H1 (cell line): ENCODE results near the gene ADCY1. TPM values are rescaled to one million over a fixed set of nuclear protein-coding genes. Genes with fewer than 3 reads are reported as not detected.

Experiments used
- CTCF ChIA-PET: fragments of 300-600 bp; sonication (Branson Sonifier 250); formaldehyde crosslinking; loops from one replicate; lab custom pipeline; 2021; ENCODE audit not compliant: partially characterized antibody; lab: Charles Lee
- POLR2A ChIA-PET: fragments of 300-600 bp; sonication (Branson Sonifier 250); formaldehyde crosslinking; loops from one replicate; lab custom pipeline; 2021; ENCODE audit warnings: inconsistent platforms; ENCODE audit not compliant: partially characterized antibody; lab: Charles Lee
- DNase-seq, 2 experiments: peaks; one replicate each; pipeline versions ENCODE4 v3.0.0 to v3.0.0-alpha.2; 2010 to 2022; ENCODE audit warnings: low spot score in 2 of 2, low read depth in 1 of 2, mixed read lengths in 1 of 2
- FAIRE-seq: peaks from 2 replicates; lab custom pipeline; 2011; peaks lifted over from hg19 to GRCh38; lab: Jason Lieb, UNC
- H2AFZ ChIP-seq: 2 replicates; pipeline ENCODE4 v1.8.1; 2012; ENCODE audit warnings: low read length, inconsistent platforms
- H2AK5ac ChIP-seq: 2 replicates; pipeline ENCODE4 v1.6.1; 2013; ENCODE audit warnings: low read depth, low read length
- H2BK120ac ChIP-seq: replicated peaks from 2 replicates; pipeline ENCODE3; 2013; ENCODE audit warnings: low read depth, low read length, inconsistent platforms
- H2BK12ac ChIP-seq: 2 replicates; pipeline ENCODE4 v1.6.1; 2013; ENCODE audit warnings: low read depth, low read length
- H2BK15ac ChIP-seq: 2 replicates; pipeline ENCODE4 v1.6.1; 2013; ENCODE audit warnings: low read length
- H2BK20ac ChIP-seq: 2 replicates; pipeline ENCODE4 v1.6.1; 2013; ENCODE audit warnings: low read length
- H2BK5ac ChIP-seq: 2 replicates; pipeline ENCODE4 v1.6.1; 2013; ENCODE audit warnings: low read depth, low read length
- H3K14ac ChIP-seq: 2 replicates; pipeline ENCODE4 v1.6.1; 2013; ENCODE audit warnings: inconsistent platforms; ENCODE audit not compliant: insufficient read length
- H3K18ac ChIP-seq: 2 replicates; pipeline ENCODE4 v1.6.1; 2013; ENCODE audit warnings: low read length; ENCODE audit errors: extremely low read depth
- H3K23ac ChIP-seq: 2 replicates; pipeline ENCODE4 v1.6.1; 2013; ENCODE audit warnings: inconsistent platforms; ENCODE audit not compliant: insufficient read length
- H3K23me2 ChIP-seq: 2 replicates; pipeline ENCODE4 v1.6.1; 2013; ENCODE audit warnings: low read depth, low read length
- H3K27ac ChIP-seq: 2 replicates; pipeline ENCODE4 v1.6.1; 2011; ENCODE audit warnings: low read depth, low read length, inconsistent platforms
- H3K27me3 ChIP-seq, 4 experiments: replicated peaks in 1 of 4; 1 replicate in 1 of 4; 2 replicates in 3 of 4; pipeline versions ENCODE4 v1.6.1 to v1.8.1; 2011 to 2013; ENCODE audit warnings: low read length in 3 of 4, mild to moderate bottlenecking in 3 of 4, inconsistent platforms in 2 of 4, mixed read lengths in 2 of 4, moderate library complexity in 1 of 4; ENCODE audit not compliant: control insufficient read depth in 3 of 4, insufficient read depth in 3 of 4; ENCODE audit errors: extremely low read depth in 1 of 4
- H3K36me3 ChIP-seq, 4 experiments: 2 replicates each; pipeline versions ENCODE4 v1.6.1 to v1.8.1; 2011 to 2013; ENCODE audit warnings: mild to moderate bottlenecking in 4 of 4, low read length in 3 of 4, moderate library complexity in 2 of 4, control low read depth in 1 of 4, inconsistent platforms in 1 of 4; ENCODE audit not compliant: insufficient read depth in 4 of 4, control insufficient read depth in 2 of 4
- H3K4ac ChIP-seq: replicated peaks from 2 replicates; pipeline ENCODE3; 2013; ENCODE audit warnings: low read length, low read depth, mixed read lengths, inconsistent platforms; ENCODE audit not compliant: insufficient read length
- H3K4me1 ChIP-seq, 4 experiments: replicated peaks in 1 of 4; 1 replicate in 1 of 4; 2 replicates in 3 of 4; pipeline versions ENCODE4 v1.6.1 to v1.8.1; 2011 to 2013; ENCODE audit warnings: low read length in 3 of 4, inconsistent platforms in 2 of 4, mixed read lengths in 1 of 4; ENCODE audit not compliant: insufficient read depth in 4 of 4, control insufficient read depth in 3 of 4
- H3K4me2 ChIP-seq, 2 experiments: 2 replicates each; pipeline versions ENCODE4 v1.6.1 to v1.8.1; 2011 to 2013; ENCODE audit warnings: low read depth in 2 of 2, low read length in 2 of 2, control low read depth in 1 of 2, inconsistent platforms in 1 of 2, mild to moderate bottlenecking in 1 of 2; ENCODE audit not compliant: insufficient read depth in 1 of 2
- H3K4me3 ChIP-seq, 4 experiments: fragments of 200-600, 300-600 bp in 1 of 4; sonication (generic), shearing (Covaris generic), sonication (Bioruptor Twin) in 1 of 4; 2 replicates each; pipeline versions ENCODE4 v1.5.1 to v1.8.1; 2011 to 2016; ENCODE audit warnings: low read length in 4 of 4, low read depth in 3 of 4, control low read depth in 2 of 4, inconsistent platforms in 2 of 4, mild to moderate bottlenecking in 2 of 4, mixed read lengths in 1 of 4, moderate library complexity in 1 of 4; ENCODE audit not compliant: insufficient read depth in 2 of 4; ENCODE audit errors: extremely low read depth in 1 of 4
- H3K56ac ChIP-seq: replicated peaks from 2 replicates; pipeline ENCODE3; 2013; ENCODE audit warnings: low read depth, mild to moderate bottlenecking, mixed read lengths, low read length, inconsistent platforms; ENCODE audit not compliant: insufficient read length
- H3K79me1 ChIP-seq: 2 replicates; pipeline ENCODE4 v1.6.1; 2013; ENCODE audit warnings: low read depth, low read length, control low read depth
- H3K79me2 ChIP-seq, 2 experiments: 2 replicates each; pipeline versions ENCODE4 v1.6.1 to v1.8.1; 2012 to 2013; ENCODE audit warnings: low read length in 2 of 2, mild to moderate bottlenecking in 2 of 2, inconsistent platforms in 1 of 2; ENCODE audit not compliant: insufficient read depth in 2 of 2, control insufficient read depth in 1 of 2
- H3K9ac ChIP-seq, 4 experiments: replicated peaks in 1 of 4; 1 replicate in 1 of 4; 2 replicates in 3 of 4; pipeline versions ENCODE4 v1.6.1 to v1.8.1; 2011 to 2013; ENCODE audit warnings: low read depth in 3 of 4, low read length in 3 of 4, control low read depth in 2 of 4, mild to moderate bottlenecking in 2 of 4, moderate library complexity in 2 of 4, inconsistent platforms in 1 of 4; ENCODE audit errors: extremely low read depth in 1 of 4
- H3K9me3 ChIP-seq, 2 experiments: 2 replicates each; pipeline versions ENCODE4 v1.6.1 to v1.8.1; 2012 to 2013; ENCODE audit warnings: mild to moderate bottlenecking in 2 of 2, moderate library complexity in 2 of 2, control low read depth in 1 of 2, inconsistent platforms in 1 of 2, low read depth in 1 of 2, low read length in 1 of 2, mixed read lengths in 1 of 2; ENCODE audit not compliant: insufficient read depth in 2 of 2
- H4K20me1 ChIP-seq, 2 experiments: replicated peaks in 1 of 2; 2 replicates each; pipeline versions ENCODE3 to v1.8.1; 2011 to 2013; ENCODE audit warnings: inconsistent platforms in 2 of 2, low read length in 2 of 2, mild to moderate bottlenecking in 1 of 2; ENCODE audit not compliant: insufficient read depth in 2 of 2, control insufficient read depth in 1 of 2
- H4K5ac ChIP-seq: 2 replicates; pipeline ENCODE4 v1.6.1; 2013; ENCODE audit warnings: low read length, low read depth, mixed read lengths, inconsistent platforms; ENCODE audit not compliant: insufficient read length
- H4K8ac ChIP-seq: 2 replicates; pipeline ENCODE4 v1.8.0; 2013; ENCODE audit warnings: mild to moderate bottlenecking, moderate library complexity, low read length, inconsistent platforms; ENCODE audit not compliant: insufficient read depth; ENCODE audit errors: extremely low read depth
- H4K91ac ChIP-seq: replicated peaks from 2 replicates; pipeline ENCODE3; 2013; ENCODE audit warnings: low read length, mixed read lengths, inconsistent platforms; ENCODE audit not compliant: insufficient read length
- CREB1 ChIP-seq: IDR thresholded peaks from 2 replicates; pipeline ENCODE4 v1.6.1; 2012; ENCODE audit warnings: inconsistent platforms
- NRF1 ChIP-seq: IDR thresholded peaks from 2 replicates; pipeline ENCODE4 v1.6.1; 2011; ENCODE audit warnings: mild to moderate bottlenecking, low read depth, low read length, improper control_type of control experiment
- POLR2A ChIP-seq, 2 experiments: IDR thresholded peaks; 1 replicate in 1 of 2; 2 replicates in 1 of 2; pipeline ENCODE4 v1.6.1; 2011; ENCODE audit warnings: low read depth in 2 of 2, low read length in 2 of 2, mild to moderate bottlenecking in 2 of 2; ENCODE audit errors: control extremely low read depth in 1 of 2
- POLR2AphosphoS5 ChIP-seq: IDR thresholded peaks from 2 replicates; pipeline ENCODE4 v1.6.1; 2011; ENCODE audit warnings: low read depth, low read length
- RBBP5 ChIP-seq: IDR thresholded peaks from 2 replicates; pipeline ENCODE4 v1.7.1; 2012; ENCODE audit warnings: low read depth, mild to moderate bottlenecking, inconsistent platforms, low read length, moderate library complexity, borderline replicate concordance
- SIX5 ChIP-seq: IDR thresholded peaks from 2 replicates; pipeline ENCODE4 v1.6.1; 2011; ENCODE audit warnings: mild to moderate bottlenecking, low read depth, low read length
- SRF ChIP-seq: IDR thresholded peaks from 2 replicates; pipeline ENCODE4 v1.6.1; 2011; ENCODE audit warnings: mild to moderate bottlenecking, low read depth, low read length, moderate library complexity
- TAF7 ChIP-seq: optimal IDR thresholded peaks from 2 replicates; pipeline ENCODE3; 2011; ENCODE audit warnings: low read depth, mild to moderate bottlenecking, inconsistent platforms, low read length, moderate library complexity, borderline replicate concordance
- WGBS, 2 experiments: shearing (Covaris generic) in 1 of 2; methylation state at CpG; one replicate each; pipeline versions ENCODE4 v1.1.6 to v1.1.7; 2013 to 2015; ENCODE audit warnings: low lambda C conversion rate in 2 of 2, mixed read lengths in 2 of 2, inconsistent platforms in 1 of 2, low coverage in 1 of 2, missing lambda C conversion rate in 1 of 2; ENCODE audit not compliant: insufficient replicate concordance in 2 of 2, insufficient coverage in 1 of 2, insufficient read length in 1 of 2; ENCODE audit errors: extremely low coverage in 1 of 2, missing lambda C conversion rate in 1 of 2; 5-methylcytosine and 5-hydroxymethylcytosine counted together
- polyA plus RNA-seq, 7 experiments: library from polyadenylated mRNA; depleted of rRNA in 3 of 7; stranded (reverse) in 5 of 7; unstranded in 2 of 7; fragments of >200 nt in 5 of 7; fragments of 200-250 nt in 2 of 7; gene quantifications; 1 replicate in 5 of 7; 2 replicates in 1 of 7; 4 replicates in 1 of 7; pipeline versions ENCODE4 v1.2.1 to v1.2.3, GENCODE V29; 2011 to 2013; ENCODE audit warnings: missing spikeins in 2 of 7, mixed read lengths in 2 of 7
- total RNA-seq: library from RNA; stranded (reverse); fragmentation: NEBNext Ultra II Directional; extraction: Animal tissue kit (Norgen Biotek cat#: 25700); gene quantifications from 2 replicates; pipeline ENCODE4 v1.2.1, GENCODE V29; 2021

ADCY1 gene
- total and polyA plus RNA-seq, 2 of the 8 experiments (the other 6 are each of a cell fraction or from before 2014, with no cell fraction given) = 7.9 to 26.9 TPM

DNA sequence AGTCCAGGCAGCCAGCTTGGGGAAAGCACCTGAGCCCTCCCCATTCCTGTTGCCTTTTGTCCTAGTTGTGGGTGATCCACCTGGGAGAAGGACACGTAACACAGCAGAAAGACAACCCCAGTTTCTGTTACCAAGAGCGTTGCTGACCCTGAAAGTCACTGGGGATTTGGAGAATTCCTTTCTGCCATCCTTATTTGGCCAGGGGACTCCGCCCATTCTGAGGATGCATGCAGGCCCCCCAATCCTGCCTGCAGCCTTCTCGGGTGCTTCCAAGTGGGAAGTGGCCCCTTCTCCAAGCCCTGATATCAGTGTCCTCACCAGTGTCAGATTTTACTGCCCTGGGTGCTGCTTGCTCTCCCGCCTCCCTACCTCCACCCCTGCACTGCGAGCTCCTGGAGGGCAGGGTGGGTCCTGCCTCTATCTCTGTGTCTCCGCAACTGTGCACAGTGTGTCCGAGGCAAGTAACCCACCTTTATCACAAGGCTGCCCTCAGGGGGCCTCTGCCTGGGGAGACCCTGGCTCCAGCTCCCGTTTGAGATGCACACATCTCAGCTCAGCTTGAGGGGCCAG lies 9.2 kb upstream of the ADCY1 start:
- peak overlapping the region; percentile 84 for H3K18ac ChIP-seq
- H2BK20ac ChIP-seq = peak overlapping the region; percentile 75
- no peaks in the 10 kb centered on the region for H3K9me3 ChIP-seq
- H3K56ac ChIP-seq = no peak overlapping the region
- H4K5ac ChIP-seq = no peak overlapping the region
- no peaks in the 10 kb centered on the region for H3K36me3 ChIP-seq
- 0 out of 2 replicates have a peak overlapping the region, but pooled peaks have one; percentile 55 for H2BK12ac ChIP-seq
- no peak for TF ChIP-seq SRF
- TF ChIP-seq NRF1 = no peak
- no peak for TF ChIP-seq SIX5
- no peak for TF ChIP-seq POLR2A (IDR thresholded peaks at IDR 0.05; ENCODE audit: control extremely low read depth in 1 of 2, low read depth in 2 of 2, low read length in 2 of 2)
- no peak for TF ChIP-seq TAF7
- no peak for TF ChIP-seq RBBP5
- TF ChIP-seq CREB1 = no peak
- TF ChIP-seq POLR2AphosphoS5 = no peak
- TF ChIP-seq, all 59 proteins: peak for 0
- no peaks in the 10 kb centered on the region for H3K79me2 ChIP-seq
- CTCF ChIA-PET = interaction anchor here (0.9 to 1.3 kb wide), 2 partner anchors 17 to 341 kb away, joined by 3 read pairs; no protein-coding TSS in a partner anchor
- no peak overlapping the region for H3K4me3 ChIP-seq
- H4K20me1 ChIP-seq = no peaks in the 10 kb centered on the region
- no peak for DNase-seq
- H3K23me2 ChIP-seq = no peaks in the 10 kb centered on the region
- peak overlapping the region; percentile 49; the same call in 1 of the 2 replicates for H2BK5ac ChIP-seq
- peak overlapping the region; percentile 8 for H2BK120ac ChIP-seq
- WGBS, 2 experiments = 80% methylated on average over 9 of the region's 9 CpGs; no CpG with 5 or more reads in 1 of the 2 experiments
- FAIRE-seq = no peak
- no peak overlapping the region for H3K27ac ChIP-seq
- H3K9ac ChIP-seq = no peak overlapping the region
- peaks cover 9 to 31% (median 18%) of the 10 kb centered on the region in 4 experiments for H3K4me1 ChIP-seq
- H2AFZ ChIP-seq = no peak overlapping the region
- no peak overlapping the region for H2AK5ac ChIP-seq
- no peaks in the 10 kb centered on the region; a peak in 1 of 7 replicates for H3K27me3 ChIP-seq
- no peak overlapping the region for H4K8ac ChIP-seq
- no peak overlapping the region for H3K4ac ChIP-seq
- H4K91ac ChIP-seq = peak overlapping the region; percentile 68
- peak overlapping the region; percentile 89; the same call in 1 of the 2 replicates for H2BK15ac ChIP-seq
- H3K14ac ChIP-seq = no peak overlapping the region
- H3K79me1 ChIP-seq = no peaks in the 10 kb centered on the region
- H3K4me2 ChIP-seq = peak overlapping the region in 1 of 2 experiments; percentile 14; a peak in 1 of 4 replicates
- no peak overlapping the region for H3K23ac ChIP-seq
- POLR2A ChIA-PET = no interaction called here
